Measurements from ENCODE around the gene MSI2. TPM values are rescaled to one million over a fixed set of nuclear protein-coding genes. Genes with fewer than 3 reads are reported as not detected.

MSI2 gene
- total and polyA plus RNA-seq, 2 donors (not counting 3 experiments of a cell fraction or from before 2014, with no cell fraction given), result 20.9 to 59.3 TPM

DNA sequence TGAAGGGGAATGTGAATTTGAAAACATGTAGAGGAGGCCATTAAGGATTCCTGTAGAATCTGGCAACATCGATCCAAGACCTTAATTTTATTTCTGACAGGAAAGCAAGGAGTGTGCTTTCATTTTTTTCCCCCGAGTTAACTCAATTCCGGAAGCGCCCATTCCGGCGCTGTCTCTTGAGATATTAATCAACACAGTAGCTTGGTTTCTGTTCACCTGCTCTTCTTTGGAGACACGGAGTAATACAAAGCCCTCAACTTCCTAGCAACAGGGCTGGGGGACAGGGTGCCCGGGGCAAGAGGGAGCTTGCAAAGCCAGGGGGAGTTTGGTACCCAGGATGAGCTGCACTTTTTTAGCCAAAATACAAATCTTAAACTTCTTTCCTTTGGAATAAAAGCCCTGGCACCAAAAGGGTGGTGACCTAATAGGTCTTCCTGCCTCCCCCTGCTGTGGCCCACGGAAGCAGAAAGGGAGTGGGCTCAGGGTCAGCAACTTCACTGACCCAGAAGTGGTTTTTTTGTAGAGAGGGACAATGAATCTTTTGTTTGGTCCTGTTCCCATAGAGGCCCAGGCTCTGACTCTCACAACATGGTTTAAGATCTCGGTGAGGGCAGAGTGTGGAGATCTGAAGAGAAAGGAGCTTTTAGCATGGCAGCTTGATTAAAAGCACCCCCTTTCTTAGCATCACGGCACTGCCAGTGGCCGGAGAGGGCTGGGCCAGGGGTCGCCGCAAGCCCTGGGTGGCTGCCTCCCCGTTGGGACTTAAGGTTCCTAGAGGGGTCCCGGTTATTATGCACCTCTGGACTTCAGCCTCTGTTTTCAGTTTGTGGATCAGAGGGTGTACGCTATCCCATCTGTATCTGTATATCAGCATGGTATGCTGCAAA is 281.4 kb downstream of the MSI2 start:
- H3K79me2 ChIP-seq (ENCODE audit: control insufficient read depth, insufficient read depth, low read length), result no peaks in the 10 kb centered on the region
- no peaks in the 10 kb centered on the region for H3K9me3 ChIP-seq (replicated peaks; ENCODE audit: control insufficient read depth, insufficient read depth, low read length)
- no peaks in the 10 kb centered on the region for H3K9me1 ChIP-seq (replicated peaks; ENCODE audit: control insufficient read depth, extremely low read depth, insufficient read depth, low read length)
- no TSS peak for BruUV-seq (replicated peaks)
- no peak overlapping the region for H2AFZ ChIP-seq (ENCODE audit: low read depth, low read length)
- DNase-seq (ENCODE audit: low read depth, low spot score), result peak; percentile 13
- FAIRE-seq, result peak; percentile 48
- no peak overlapping the region for H3K27ac ChIP-seq (ENCODE audit: insufficient read depth, low read depth, low read length)
- no peak overlapping the region for H3K9ac ChIP-seq (replicated peaks; ENCODE audit: extremely low read depth, insufficient read depth, low read length)
- TF ChIP-seq GATA2 (IDR thresholded peaks at IDR 0.05; ENCODE audit: insufficient read depth, insufficient read length, low read depth, low read length), result peak; percentile 29
- TF ChIP-seq, protein P1, sequence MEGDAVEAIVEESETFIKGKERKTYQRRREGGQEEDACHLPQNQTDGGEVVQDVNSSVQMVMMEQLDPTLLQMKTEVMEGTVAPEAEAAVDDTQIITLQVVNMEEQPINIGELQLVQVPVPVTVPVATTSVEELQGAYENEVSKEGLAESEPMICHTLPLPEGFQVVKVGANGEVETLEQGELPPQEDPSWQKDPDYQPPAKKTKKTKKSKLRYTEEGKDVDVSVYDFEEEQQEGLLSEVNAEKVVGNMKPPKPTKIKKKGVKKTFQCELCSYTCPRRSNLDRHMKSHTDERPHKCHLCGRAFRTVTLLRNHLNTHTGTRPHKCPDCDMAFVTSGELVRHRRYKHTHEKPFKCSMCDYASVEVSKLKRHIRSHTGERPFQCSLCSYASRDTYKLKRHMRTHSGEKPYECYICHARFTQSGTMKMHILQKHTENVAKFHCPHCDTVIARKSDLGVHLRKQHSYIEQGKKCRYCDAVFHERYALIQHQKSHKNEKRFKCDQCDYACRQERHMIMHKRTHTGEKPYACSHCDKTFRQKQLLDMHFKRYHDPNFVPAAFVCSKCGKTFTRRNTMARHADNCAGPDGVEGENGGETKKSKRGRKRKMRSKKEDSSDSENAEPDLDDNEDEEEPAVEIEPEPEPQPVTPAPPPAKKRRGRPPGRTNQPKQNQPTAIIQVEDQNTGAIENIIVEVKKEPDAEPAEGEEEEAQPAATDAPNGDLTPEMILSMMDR (IDR thresholded peaks at IDR 0.05; ENCODE audit: extremely low read depth in 1 of 2, insufficient read depth in 1 of 2, low read depth in 1 of 2, low read length in 2 of 2), result no peak
- no peaks in the 10 kb centered on the region for H3K27me3 ChIP-seq (ENCODE audit: control insufficient read depth in 2 of 2, insufficient read depth in 2 of 2, low read length in 2 of 2)
- H3K36me3 ChIP-seq (ENCODE audit: control insufficient read depth in 2 of 2, extremely low read depth in 1 of 2, insufficient read depth in 2 of 2, low read length in 2 of 2), result no peaks in the 10 kb centered on the region
- ChIA-PET POLR2A (no interaction called here), CTCF (interaction anchor here (0.9 to 2.4 kb wide), 5 partner anchors 12 to 294 kb away, joined by 3 to 17 read pairs (median 5); no protein-coding TSS in a partner anchor)
- dilution Hi-C loops (cut with MboI; ENCODE audit: extremely low pct_ligation_motif_present, low sequenced_read_pairs), result no loop called here
- intact Hi-C loops (cut with micrococcal nuclease), result no loop called here
- no peak overlapping the region for H3K4me3 ChIP-seq (replicated peaks in 1 of 3; ENCODE audit: insufficient read depth in 1 of 3, low read depth in 1 of 3, low read length in 3 of 3)
- H3K4me2 ChIP-seq (ENCODE audit: insufficient read depth, low read length), result peak overlapping the region; percentile 29
- H4K20me1 ChIP-seq (replicated peaks; ENCODE audit: control insufficient read depth, extremely low read depth, insufficient read depth, low read length), result no peaks in the 10 kb centered on the region
- peaks cover 6% of the 10 kb centered on the region for H3K4me1 ChIP-seq (ENCODE audit: control insufficient read depth, extremely low read depth, insufficient read depth, low read length)

DNA sequence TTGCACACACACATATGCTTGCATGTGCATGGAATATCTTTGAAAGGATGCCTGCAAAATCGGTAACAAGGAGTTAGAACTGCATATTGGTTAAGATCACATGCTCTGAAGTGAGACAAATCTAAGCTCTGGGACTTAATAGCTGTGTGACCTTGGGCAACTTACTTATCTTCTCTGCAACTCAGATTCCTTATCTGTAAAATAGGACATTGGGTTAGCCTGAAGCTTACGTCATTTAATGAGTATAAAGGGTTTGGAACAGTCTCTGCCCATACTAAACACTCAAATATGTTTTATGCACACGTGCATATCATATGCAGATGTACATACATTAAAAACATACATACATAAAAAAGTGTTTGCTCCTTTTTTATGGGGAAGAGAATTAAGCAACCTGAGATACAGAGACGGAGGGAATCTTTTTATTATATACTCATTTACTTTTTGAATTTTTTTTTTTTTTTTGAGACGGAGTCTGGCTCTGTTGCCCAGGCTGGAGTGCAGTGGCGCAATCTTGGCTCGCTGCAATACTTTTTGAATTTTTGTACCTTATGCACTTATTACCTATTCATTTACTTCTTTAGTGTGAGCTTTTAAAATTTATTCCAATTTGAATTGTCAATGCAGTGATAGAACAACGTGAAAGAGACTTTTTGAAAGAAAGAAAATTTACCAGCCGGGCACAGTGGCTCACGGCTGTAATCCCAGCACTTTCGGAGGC is 282.6 kb downstream of the MSI2 start:
- no peaks in the 10 kb centered on the region for H4K20me1 ChIP-seq (replicated peaks; ENCODE audit: control insufficient read depth, extremely low read depth, insufficient read depth, low read length)
- peaks cover 6% of the 10 kb centered on the region for H3K4me1 ChIP-seq (ENCODE audit: control insufficient read depth, extremely low read depth, insufficient read depth, low read length)
- no peak overlapping the region for H3K27ac ChIP-seq (ENCODE audit: insufficient read depth, low read depth, low read length)
- no peaks in the 10 kb centered on the region for H3K9me1 ChIP-seq (replicated peaks; ENCODE audit: control insufficient read depth, extremely low read depth, insufficient read depth, low read length)
- ChIA-PET POLR2A (no interaction called here), CTCF (no interaction called here)
- DNase-seq (ENCODE audit: low read depth, low spot score) (no peak), FAIRE-seq (no peak)
- no peaks in the 10 kb centered on the region for H3K79me2 ChIP-seq (ENCODE audit: control insufficient read depth, insufficient read depth, low read length)
- H3K36me3 ChIP-seq (ENCODE audit: control insufficient read depth in 2 of 2, extremely low read depth in 1 of 2, insufficient read depth in 2 of 2, low read length in 2 of 2), result no peaks in the 10 kb centered on the region
- no peak overlapping the region for H3K4me2 ChIP-seq (ENCODE audit: insufficient read depth, low read length)
- no peaks in the 10 kb centered on the region for H3K27me3 ChIP-seq (ENCODE audit: control insufficient read depth in 2 of 2, insufficient read depth in 2 of 2, low read length in 2 of 2)
- BruUV-seq (replicated peaks), result no TSS peak
- intact Hi-C loops (cut with micrococcal nuclease), result no loop called here
- H2AFZ ChIP-seq (ENCODE audit: low read depth, low read length), result no peak overlapping the region
- no peaks in the 10 kb centered on the region for H3K9me3 ChIP-seq (replicated peaks; ENCODE audit: control insufficient read depth, insufficient read depth, low read length)
- H3K4me3 ChIP-seq (replicated peaks in 1 of 3; ENCODE audit: insufficient read depth in 1 of 3, low read depth in 1 of 3, low read length in 3 of 3), result no peak overlapping the region
- H3K9ac ChIP-seq (replicated peaks; ENCODE audit: extremely low read depth, insufficient read depth, low read length), result no peak overlapping the region
- TF ChIP-seq EZH2 (IDR thresholded peaks at IDR 0.05; ENCODE audit: borderline replicate concordance, low read depth, low read length, severe bottlenecking) (no peak), JUN (IDR thresholded peaks at IDR 0.05; ENCODE audit: borderline replicate concordance, insufficient read depth, insufficient read length, low read depth) (no peak), MYC (IDR thresholded peaks at IDR 0.05; ENCODE audit: low read depth, low read length) (no peak), POLR2AphosphoS5 (IDR thresholded peaks at IDR 0.05; ENCODE audit: insufficient read depth, low read depth, low read length) (no peak), POLR2A (IDR thresholded peaks at IDR 0.05; ENCODE audit: low read depth, low read length) (no peak), GATA2 (IDR thresholded peaks at IDR 0.05; ENCODE audit: insufficient read depth, insufficient read length, low read depth, low read length) (no peak), FOS (IDR thresholded peaks at IDR 0.05; ENCODE audit: borderline replicate concordance, insufficient read depth, low read length) (no peak)
- TF ChIP-seq, protein P2, sequence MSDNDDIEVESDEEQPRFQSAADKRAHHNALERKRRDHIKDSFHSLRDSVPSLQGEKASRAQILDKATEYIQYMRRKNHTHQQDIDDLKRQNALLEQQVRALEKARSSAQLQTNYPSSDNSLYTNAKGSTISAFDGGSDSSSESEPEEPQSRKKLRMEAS (IDR thresholded peaks at IDR 0.05; ENCODE audit: insufficient read depth, insufficient read length), result no peak
- TF ChIP-seq, protein P1 (IDR thresholded peaks at IDR 0.05; ENCODE audit: extremely low read depth in 1 of 2, insufficient read depth in 1 of 2, low read depth in 1 of 2, low read length in 2 of 2), result no peak
- dilution Hi-C loops (cut with MboI; ENCODE audit: extremely low pct_ligation_motif_present, low sequenced_read_pairs), result no loop called here

All from endothelial cell of umbilical vein (primary cell).